Putamen (tissue), 1 donor: Measurements from ENCODE around the gene FAM163A.
"Not testable (repeated sequence)": the region's sequence is repeated elsewhere in the genome, so short reads cannot be mapped to it uniquely, and the experiment has no call there.

Experiments used
- DNase-seq: peaks from one replicate; pipeline ENCODE4 v3.0.0-alpha.2; 2016; ENCODE audit warnings: low spot score

FAM163A gene

GRCh38 chr1:179742717-179743678 lies at the start of gene FAM163A:
Gene FAM163A, plus strand, starts transcription at chr1:179743291. Its CDS starts 69,807 bp downstream, at chr1:179813098.
- DNase-seq, result no peak

- not testable (repeated sequence) for DNase-seq
Observed at GRCh38 chr1:179694530-179694929, 48.6 kb upstream of the FAM163A start.

GRCh38 chr1:179702946-179703539 lies 40.0 kb upstream of the FAM163A start:
- DNase-seq, result no peak

- peak; percentile 59 for DNase-seq
Observed at GRCh38 chr1:179706339-179706941, 36.7 kb upstream of the FAM163A start.

- no peak for DNase-seq
Observed at GRCh38 chr1:179707406-179707805, 35.7 kb upstream of the FAM163A start.

- no peak for DNase-seq
Observed at GRCh38 chr1:179708434-179709195, 34.5 kb upstream of the FAM163A start.

- peak; percentile 55 for DNase-seq
Observed at GRCh38 chr1:179709841-179710329, 33.2 kb upstream of the FAM163A start.

- no peak for DNase-seq
Observed at GRCh38 chr1:179714159-179714558, 28.9 kb upstream of the FAM163A start.

GRCh38 chr1:179714623-179715022 lies 28.5 kb upstream of the FAM163A start:
- DNase-seq, result no peak

- DNase-seq, result no peak
Observed at GRCh38 chr1:179719272-179719671, 23.8 kb upstream of the FAM163A start.

GRCh38 chr1:179728271-179728670 lies 14.8 kb upstream of the FAM163A start:
- no peak for DNase-seq

- no peak for DNase-seq
Observed at GRCh38 chr1:179729881-179730280, 13.2 kb upstream of the FAM163A start.

- no peak for DNase-seq
Observed at GRCh38 chr1:179731643-179732042, 11.4 kb upstream of the FAM163A start.

GRCh38 chr1:179742291-179742690 lies 800 bp upstream of the FAM163A start:
- no peak for DNase-seq

GRCh38 chr1:179743679-179744400 lies 749 bp downstream of the FAM163A start:
- no peak for DNase-seq

GRCh38 chr1:179744401-179745130 lies 1.5 kb downstream of the FAM163A start:
- DNase-seq, result no peak

GRCh38 chr1:179745131-179745611 lies 2.1 kb downstream of the FAM163A start:
- no peak for DNase-seq

- DNase-seq, result no peak
Observed at GRCh38 chr1:179745743-179746142, 2.7 kb downstream of the FAM163A start.

GRCh38 chr1:179747611-179748010 lies 4.5 kb downstream of the FAM163A start:
- no peak for DNase-seq

- DNase-seq, result no peak
Observed at GRCh38 chr1:179748772-179749171, 5.7 kb downstream of the FAM163A start.
